HepG2 (cell line): ENCODE measurements around the gene SMARCA2. TPM values are rescaled to one million over a fixed set of nuclear protein-coding genes. Genes with fewer than 3 reads are reported as not detected.

Experiments
- ATAC-seq: fragments of 200-7000 bp; cut with Tn5 transposase; 3 replicates; pipeline ENCODE4 v1.9.1; 2020; ENCODE audit warnings: mild to moderate bottlenecking, moderate library complexity
- BruUV-seq: library from RNA; stranded (reverse); fragments of 400-500 nt; replicated peaks from 2 replicates; lab custom pipeline; 2021; lab: Mats Ljungman, UMichigan
- CTCF ChIA-PET: fragments of 300-600 bp; formaldehyde crosslinking; extraction: SDS; loops from one replicate; lab custom pipeline; 2021; ENCODE audit warnings: low total read pairs, inconsistent platforms, low intra/inter-chr PET ratio; lab: Yijun Ruan, JAX
- POLR2A ChIA-PET: fragments of 350-600 bp; sonication (Branson Sonifier 250); formaldehyde crosslinking; loops from one replicate; lab custom pipeline; 2020; ENCODE audit warnings: antibody characterized with exemption, inconsistent platforms; lab: Yijun Ruan, JAX
- DNase-seq: peaks from one replicate; pipeline ENCODE4 v3.0.0-alpha.2; 2015; ENCODE audit warnings: low spot score
- FAIRE-seq: peaks from 3 replicates; lab custom pipeline; 2011; peaks lifted over from hg19 to GRCh38; lab: Jason Lieb, UNC
- H2AFZ ChIP-seq: one replicate; pipeline ENCODE4 v1.6.1; 2011; ENCODE audit warnings: low read length, inconsistent platforms
- H3K27ac ChIP-seq: fragments of 300-600 bp; 3 replicates; pipeline ENCODE4 v1.8.0; 2011; ENCODE audit warnings: mixed run types, mild to moderate bottlenecking, mixed read lengths, low read length, inconsistent platforms; ENCODE audit not compliant: insufficient read depth; ENCODE audit errors: extremely low read length
- H3K27me3 ChIP-seq, 2 experiments: fragments of 200-600 bp in 1 of 2; 2 replicates in 1 of 2; 3 replicates in 1 of 2; pipeline versions ENCODE4 v1.6.0 to v1.8.0; 2011; ENCODE audit warnings: low read length in 2 of 2, mild to moderate bottlenecking in 2 of 2, moderate library complexity in 2 of 2, inconsistent platforms in 1 of 2; ENCODE audit not compliant: insufficient read depth in 2 of 2, control insufficient read depth in 1 of 2
- H3K36me3 ChIP-seq, 2 experiments: fragments of 200-600 bp in 1 of 2; replicated peaks in 1 of 2; 2 replicates in 1 of 2; 3 replicates in 1 of 2; pipeline versions ENCODE4 v1.5.1 to v1.8.0; 2011; ENCODE audit warnings: low read length in 2 of 2, inconsistent platforms in 1 of 2; ENCODE audit not compliant: insufficient read depth in 2 of 2, control insufficient read depth in 1 of 2
- H3K4me1 ChIP-seq: 2 replicates; pipeline ENCODE4 v1.5.1; 2012; ENCODE audit warnings: low read length, inconsistent platforms; ENCODE audit not compliant: insufficient read depth
- H3K4me2 ChIP-seq: 2 replicates; pipeline ENCODE4 v1.6.0; 2011; ENCODE audit warnings: low read depth, low read length, inconsistent platforms
- H3K4me3 ChIP-seq, 3 experiments: fragments of 200-600 bp in 1 of 3; sonication (generic), shearing (Covaris generic) in 1 of 3; replicated peaks in 1 of 3; 2 replicates each; pipeline ENCODE4 v1.5.1; 2011 to 2016; ENCODE audit warnings: low read length in 3 of 3, inconsistent platforms in 2 of 3, low read depth in 2 of 3, mild to moderate bottlenecking in 2 of 3, control low read depth in 1 of 3, mixed read lengths in 1 of 3; ENCODE audit not compliant: insufficient read depth in 1 of 3
- H3K79me2 ChIP-seq: one replicate; pipeline ENCODE4 v1.6.1; 2011; ENCODE audit warnings: low read length, inconsistent platforms; ENCODE audit not compliant: insufficient read depth
- H3K9ac ChIP-seq: 2 replicates; pipeline ENCODE4 v1.6.0; 2011; ENCODE audit warnings: mild to moderate bottlenecking, low read depth, low read length, inconsistent platforms; ENCODE audit not compliant: insufficient read depth
- H3K9me3 ChIP-seq: 2 replicates; pipeline ENCODE4 v1.5.1; 2012; ENCODE audit warnings: mild to moderate bottlenecking, low read length
- H4K20me1 ChIP-seq: 2 replicates; pipeline ENCODE4 v1.6.0; 2011; ENCODE audit warnings: inconsistent platforms, mild to moderate bottlenecking, low read length, moderate library complexity; ENCODE audit not compliant: insufficient read depth
- DMAP1 ChIP-seq: IDR thresholded peaks from 2 replicates; pipeline ENCODE4 v1.6.1; 2016
- EED ChIP-seq: sonication (generic); formaldehyde crosslinking; IDR thresholded peaks from 2 replicates; pipeline ENCODE4 v1.5.0; 2020; ENCODE audit warnings: mild to moderate bottlenecking, missing genetic modification reagents
- MAF1 ChIP-seq: sonication (generic); formaldehyde crosslinking; IDR thresholded peaks from 2 replicates; pipeline ENCODE4 v1.5.0; 2020; ENCODE audit warnings: missing genetic modification reagents, borderline replicate concordance
- ONECUT2 ChIP-seq: sonication (generic); formaldehyde crosslinking; IDR thresholded peaks from 2 replicates; pipeline ENCODE4 v1.4.0; 2020; ENCODE audit warnings: missing genetic modification reagents
- ZNF607 ChIP-seq: sonication (generic); formaldehyde crosslinking; IDR thresholded peaks from 2 replicates; pipeline ENCODE4 v1.5.1; 2020; ENCODE audit warnings: missing genetic modification reagents, mild to moderate bottlenecking, borderline replicate concordance
- ZNF670 ChIP-seq: sonication (generic); formaldehyde crosslinking; IDR thresholded peaks from 2 replicates; pipeline ENCODE4 v1.8.0; 2022; ENCODE audit warnings: mild to moderate bottlenecking, missing genetic modification reagents, borderline replicate concordance
- ZNF713 ChIP-seq: sonication (generic); formaldehyde crosslinking; IDR thresholded peaks from 2 replicates; pipeline ENCODE4 v1.4.0; 2020; ENCODE audit warnings: mild to moderate bottlenecking, missing genetic modification reagents
- WGBS: methylation state at CpG from one replicate; pipeline ENCODE4 v1.1.6; 2017; ENCODE audit warnings: low lambda C conversion rate; 5-methylcytosine and 5-hydroxymethylcytosine counted together
- in situ Hi-C: cut with HindIII; loops from 2 replicates; pipeline ENCODE4 v1.10.0; 2017; ENCODE audit warnings: low pct_unique_long_range_greater_than_20kb; ENCODE audit not compliant: extremely low pct_ligation_motif_present
- intact Hi-C: fragments of 100-400 bp; cut with micrococcal nuclease; formaldehyde crosslinking; loops from one replicate; pipeline ENCODE4 v1.10.0; 2022; ENCODE audit not compliant: unreplicated experiment
- polyA plus RNA-seq, 8 experiments: library from polyadenylated mRNA; depleted of rRNA in 3 of 8; stranded (reverse) in 7 of 8; unstranded in 1 of 8; fragments of >200 nt; fragmentation: Illumina TruSeq in 4 of 8; extraction: Trizol in 4 of 8; gene quantifications; 2 replicates each; pipeline versions ENCODE4 v1.2.1 to v1.2.3, GENCODE V29; 2011 to 2016; ENCODE audit warnings: low read depth in 4 of 8, missing spikeins in 1 of 8, mixed read lengths in 1 of 8; ENCODE audit not compliant: insufficient read depth in 1 of 8
- total RNA-seq, 5 experiments: library from RNA; depleted of rRNA; stranded (reverse); fragments of >200 nt; fragmentation: Illumina TruSeq; extraction: Trizol; gene quantifications; 2 replicates each; pipeline ENCODE4 v1.2.3, GENCODE V29; 2016; ENCODE audit warnings: low read depth in 1 of 5
- TF ChIP-seq, protein P1 (sequence below), 2 experiments: fragments of 450-650 bp in 1 of 2; sonication (generic) in 1 of 2; formaldehyde crosslinking in 1 of 2; IDR thresholded peaks; 2 replicates each; pipeline versions ENCODE4 v1.6.1 to v1.8.0; 2016 to 2022; ENCODE audit warnings: antibody characterized with exemption in 1 of 2, mild to moderate bottlenecking in 1 of 2, missing genetic modification reagents in 1 of 2
- TF ChIP-seq, protein P2 (sequence below): sonication (generic); formaldehyde crosslinking; IDR thresholded peaks from 2 replicates; pipeline ENCODE4 v1.8.0; 2022; ENCODE audit warnings: mild to moderate bottlenecking, missing genetic modification reagents, moderate library complexity
- TF ChIP-seq, protein P3 (sequence below): sonication (generic); formaldehyde crosslinking; IDR thresholded peaks from 2 replicates; pipeline ENCODE4 v1.4.0; 2020; ENCODE audit warnings: mild to moderate bottlenecking, missing genetic modification reagents

SMARCA2 gene
- total and polyA plus RNA-seq, 2 of the 13 experiments (the other 11 are each of a cell fraction or from before 2014, with no cell fraction given), result 22.5 to 23.7 TPM

DNA sequence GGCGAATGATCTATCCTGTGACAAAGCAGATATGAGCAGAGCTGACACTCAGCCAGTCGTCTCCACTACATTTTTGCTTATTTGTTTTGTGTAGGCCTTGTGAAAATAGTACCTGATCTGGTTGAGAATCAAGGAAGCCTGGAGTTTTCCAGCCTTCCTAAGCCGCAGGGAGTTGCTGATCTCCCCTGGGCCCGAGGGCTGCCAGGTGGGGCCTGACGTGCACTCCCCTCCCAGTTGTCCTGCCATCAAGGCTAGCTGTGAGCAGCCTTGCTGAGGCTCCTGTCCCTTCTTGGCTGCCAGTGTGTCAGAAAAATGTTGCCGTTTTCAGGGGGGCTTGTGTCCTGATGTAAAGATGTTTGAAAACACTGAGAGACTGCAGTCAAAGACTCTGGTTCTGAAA, 102.4 kb downstream of the SMARCA2 start:
- in situ Hi-C loops, result no loop called here
- H3K4me2 ChIP-seq, result no peak overlapping the region
- POLR2A ChIA-PET, result no interaction called here

More for the DNA sequence above, 102.4 kb downstream of the SMARCA2 start:
- TF ChIP-seq ZNF670 (CRISPR knock-in tag) (no peak), ZNF607 (CRISPR knock-in tag) (no peak), DMAP1 (CRISPR knock-in tag) (no peak), ZNF713 (CRISPR knock-in tag) (no peak), MAF1 (CRISPR knock-in tag) (no peak), EED (CRISPR knock-in tag) (no peak), ONECUT2 (CRISPR knock-in tag) (no peak)
- TF ChIP-seq, protein P1, sequence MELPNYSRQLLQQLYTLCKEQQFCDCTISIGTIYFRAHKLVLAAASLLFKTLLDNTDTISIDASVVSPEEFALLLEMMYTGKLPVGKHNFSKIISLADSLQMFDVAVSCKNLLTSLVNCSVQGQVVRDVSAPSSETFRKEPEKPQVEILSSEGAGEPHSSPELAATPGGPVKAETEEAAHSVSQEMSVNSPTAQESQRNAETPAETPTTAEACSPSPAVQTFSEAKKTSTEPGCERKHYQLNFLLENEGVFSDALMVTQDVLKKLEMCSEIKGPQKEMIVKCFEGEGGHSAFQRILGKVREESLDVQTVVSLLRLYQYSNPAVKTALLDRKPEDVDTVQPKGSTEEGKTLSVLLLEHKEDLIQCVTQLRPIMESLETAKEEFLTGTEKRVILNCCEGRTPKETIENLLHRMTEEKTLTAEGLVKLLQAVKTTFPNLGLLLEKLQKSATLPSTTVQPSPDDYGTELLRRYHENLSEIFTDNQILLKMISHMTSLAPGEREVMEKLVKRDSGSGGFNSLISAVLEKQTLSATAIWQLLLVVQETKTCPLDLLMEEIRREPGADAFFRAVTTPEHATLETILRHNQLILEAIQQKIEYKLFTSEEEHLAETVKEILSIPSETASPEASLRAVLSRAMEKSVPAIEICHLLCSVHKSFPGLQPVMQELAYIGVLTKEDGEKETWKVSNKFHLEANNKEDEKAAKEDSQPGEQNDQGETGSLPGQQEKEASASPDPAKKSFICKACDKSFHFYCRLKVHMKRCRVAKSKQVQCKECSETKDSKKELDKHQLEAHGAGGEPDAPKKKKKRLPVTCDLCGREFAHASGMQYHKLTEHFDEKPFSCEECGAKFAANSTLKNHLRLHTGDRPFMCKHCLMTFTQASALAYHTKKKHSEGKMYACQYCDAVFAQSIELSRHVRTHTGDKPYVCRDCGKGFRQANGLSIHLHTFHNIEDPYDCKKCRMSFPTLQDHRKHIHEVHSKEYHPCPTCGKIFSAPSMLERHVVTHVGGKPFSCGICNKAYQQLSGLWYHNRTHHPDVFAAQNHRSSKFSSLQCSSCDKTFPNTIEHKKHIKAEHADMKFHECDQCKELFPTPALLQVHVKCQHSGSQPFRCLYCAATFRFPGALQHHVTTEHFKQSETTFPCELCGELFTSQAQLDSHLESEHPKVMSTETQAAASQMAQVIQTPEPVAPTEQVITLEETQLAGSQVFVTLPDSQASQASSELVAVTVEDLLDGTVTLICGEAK (IDR thresholded peaks at IDR 0.05), result no peak
- TF ChIP-seq, protein P1 (CRISPR knock-in tag; IDR thresholded peaks at IDR 0.05), result no peak
- TF ChIP-seq, protein P2, sequence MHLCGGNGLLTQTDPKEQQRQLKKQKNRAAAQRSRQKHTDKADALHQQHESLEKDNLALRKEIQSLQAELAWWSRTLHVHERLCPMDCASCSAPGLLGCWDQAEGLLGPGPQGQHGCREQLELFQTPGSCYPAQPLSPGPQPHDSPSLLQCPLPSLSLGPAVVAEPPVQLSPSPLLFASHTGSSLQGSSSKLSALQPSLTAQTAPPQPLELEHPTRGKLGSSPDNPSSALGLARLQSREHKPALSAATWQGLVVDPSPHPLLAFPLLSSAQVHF (CRISPR knock-in tag), result no peak
- TF ChIP-seq, protein P3, sequence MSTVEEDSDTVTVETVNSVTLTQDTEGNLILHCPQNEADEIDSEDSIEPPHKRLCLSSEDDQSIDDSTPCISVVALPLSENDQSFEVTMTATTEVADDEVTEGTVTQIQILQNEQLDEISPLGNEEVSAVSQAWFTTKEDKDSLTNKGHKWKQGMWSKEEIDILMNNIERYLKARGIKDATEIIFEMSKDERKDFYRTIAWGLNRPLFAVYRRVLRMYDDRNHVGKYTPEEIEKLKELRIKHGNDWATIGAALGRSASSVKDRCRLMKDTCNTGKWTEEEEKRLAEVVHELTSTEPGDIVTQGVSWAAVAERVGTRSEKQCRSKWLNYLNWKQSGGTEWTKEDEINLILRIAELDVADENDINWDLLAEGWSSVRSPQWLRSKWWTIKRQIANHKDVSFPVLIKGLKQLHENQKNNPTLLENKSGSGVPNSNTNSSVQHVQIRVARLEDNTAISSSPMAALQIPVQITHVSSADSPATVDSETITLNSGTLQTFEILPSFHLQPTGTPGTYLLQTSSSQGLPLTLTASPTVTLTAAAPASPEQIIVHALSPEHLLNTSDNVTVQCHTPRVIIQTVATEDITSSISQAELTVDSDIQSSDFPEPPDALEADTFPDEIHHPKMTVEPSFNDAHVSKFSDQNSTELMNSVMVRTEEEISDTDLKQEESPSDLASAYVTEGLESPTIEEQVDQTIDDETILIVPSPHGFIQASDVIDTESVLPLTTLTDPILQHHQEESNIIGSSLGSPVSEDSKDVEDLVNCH (CRISPR knock-in tag), result no peak
- ATAC-seq (no peak), DNase-seq (no peak), FAIRE-seq (no peak)
- H3K27ac ChIP-seq, result no peak overlapping the region
- no peak overlapping the region for H3K4me3 ChIP-seq
- CTCF ChIA-PET, result no interaction called here
- H4K20me1 ChIP-seq, result no peaks in the 10 kb centered on the region; the same call in 1 of the 2 replicates
- H3K79me2 ChIP-seq, result no peaks in the 10 kb centered on the region
- BruUV-seq, result no TSS peak
- WGBS, result 92% methylated on average over 4 of the region's 6 CpGs
- intact Hi-C loops, result no loop called here
- H3K27me3 ChIP-seq, result no peaks in the 10 kb centered on the region
- H3K4me1 ChIP-seq, result no peaks in the 10 kb centered on the region
- no peaks in the 10 kb centered on the region for H3K9me3 ChIP-seq
- peaks cover 5% of the 10 kb centered on the region in 2 experiments; a peak in 3 of 5 replicates for H3K36me3 ChIP-seq
- H3K9ac ChIP-seq, result no peak overlapping the region
- H2AFZ ChIP-seq, result no peak overlapping the region
